Naive B cell (primary cell): ENCODE results near the gene PLEKHG7. TPM values are rescaled to one million over a fixed set of nuclear protein-coding genes. Genes with fewer than 3 reads are reported as not detected.

Source experiments
- ATAC-seq, 2 donors: fragments of 150-1000 bp; cut with Tn5 transposase; 2 replicates each; pipeline ENCODE4 v1.10.0; 2021; ENCODE audit warnings: low read depth in 2 of 2, mild to moderate bottlenecking in 2 of 2, moderate library complexity in 2 of 2
- DNase-seq: peaks from one replicate; pipeline ENCODE4 v3.0.0; 2022
- H3K27ac Mint-ChIP-seq, 6 donors: one replicate each; pipeline ENCODE4 v1.8.0; 2020 to 2022; ENCODE audit warnings: mild to moderate bottlenecking in 6 of 6, mixed read lengths in 6 of 6, moderate library complexity in 5 of 6, inconsistent platforms in 2 of 6
- H3K27me3 Mint-ChIP-seq, 3 donors: one replicate each; pipeline ENCODE4 v1.8.0; 2021 to 2022; ENCODE audit warnings: mixed read lengths in 3 of 3, mild to moderate bottlenecking in 1 of 3
- H3K36me3 Mint-ChIP-seq, 2 donors: one replicate each; pipeline ENCODE4 v1.8.0; 2020 to 2022; ENCODE audit warnings: mixed read lengths in 2 of 2, inconsistent platforms in 1 of 2, mild to moderate bottlenecking in 1 of 2
- H3K4me1 Mint-ChIP-seq, 3 donors: one replicate each; pipeline ENCODE4 v1.8.0; 2020 to 2022; ENCODE audit warnings: mixed read lengths in 3 of 3, inconsistent platforms in 1 of 3, mild to moderate bottlenecking in 1 of 3, moderate library complexity in 1 of 3
- H3K4me3 Mint-ChIP-seq, 8 donors: one replicate each; pipeline ENCODE4 v1.8.0; 2020 to 2022; ENCODE audit warnings: mild to moderate bottlenecking in 8 of 8, mixed read lengths in 8 of 8, moderate library complexity in 8 of 8, inconsistent platforms in 2 of 8
- H3K9me3 Mint-ChIP-seq, 7 donors: one replicate each; pipeline ENCODE4 v1.8.0; 2020 to 2022; ENCODE audit warnings: mixed read lengths in 7 of 7, mild to moderate bottlenecking in 5 of 7, inconsistent platforms in 2 of 7, moderate library complexity in 1 of 7
- polyA plus RNA-seq, 6 donors: library from polyadenylated mRNA; unstranded; fragments of 300-500 nt; fragmentation: Illumina TruSeq; gene quantifications; one replicate each; pipeline ENCODE4 v1.2.3, GENCODE V29; 2021; ENCODE audit warnings: low read depth in 6 of 6

Gene PLEKHG7
- polyA plus RNA-seq, 6 donors from 2014 or later = 0.08 to 0.20 (median 0.11) TPM; not detected in 2

GRCh38 chr12:92803903-92804302, 101.1 kb downstream of the PLEKHG7 start:
- no peak for DNase-seq
- no peak overlapping the region for H3K27ac Mint-ChIP-seq
- no peak for ATAC-seq
- peaks cover 27 to 48% of the 10 kb centered on the region in 2 donors for H3K36me3 Mint-ChIP-seq
- no peaks in the 10 kb centered on the region for H3K27me3 Mint-ChIP-seq
- H3K4me3 Mint-ChIP-seq = no peak overlapping the region
- H3K4me1 Mint-ChIP-seq = no peaks in the 10 kb centered on the region
- peaks cover 0 to 4% (median 0%) of the 10 kb centered on the region in 7 donors for H3K9me3 Mint-ChIP-seq

DNA sequence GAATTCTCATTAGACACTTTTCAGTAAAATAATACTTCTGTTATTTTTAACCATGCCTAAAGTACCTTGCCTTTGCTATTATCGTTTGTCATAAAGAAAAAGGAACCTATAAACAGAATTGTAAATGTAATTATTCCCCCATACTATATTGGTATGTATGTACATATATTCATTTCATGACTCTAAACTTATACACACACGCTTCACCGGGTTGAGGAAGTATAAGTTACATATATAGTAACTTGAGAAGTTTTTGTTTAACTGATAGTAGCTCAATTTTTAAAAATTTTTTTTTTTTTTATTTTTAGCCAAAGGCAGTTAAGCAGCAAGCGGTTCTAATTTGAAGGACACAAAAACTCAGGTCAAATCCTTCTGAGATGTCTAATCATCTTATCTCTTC, 107.6 kb downstream of the PLEKHG7 start:
- peak overlapping the region in 2 of 6 donors; percentile 4 to 47 for H3K27ac Mint-ChIP-seq
- ATAC-seq (no peak), DNase-seq (no peak)
- peaks cover 0 to 4% (median 0%) of the 10 kb centered on the region in 7 donors for H3K9me3 Mint-ChIP-seq
- H3K36me3 Mint-ChIP-seq = peaks cover 17 to 56% of the 10 kb centered on the region in 2 donors
- H3K4me1 Mint-ChIP-seq = peaks cover 14 to 21% (median 17%) of the 10 kb centered on the region in 3 donors
- no peaks in the 10 kb centered on the region for H3K27me3 Mint-ChIP-seq
- H3K4me3 Mint-ChIP-seq = peak overlapping the region in 1 of 8 donors; percentile 49

DNA sequence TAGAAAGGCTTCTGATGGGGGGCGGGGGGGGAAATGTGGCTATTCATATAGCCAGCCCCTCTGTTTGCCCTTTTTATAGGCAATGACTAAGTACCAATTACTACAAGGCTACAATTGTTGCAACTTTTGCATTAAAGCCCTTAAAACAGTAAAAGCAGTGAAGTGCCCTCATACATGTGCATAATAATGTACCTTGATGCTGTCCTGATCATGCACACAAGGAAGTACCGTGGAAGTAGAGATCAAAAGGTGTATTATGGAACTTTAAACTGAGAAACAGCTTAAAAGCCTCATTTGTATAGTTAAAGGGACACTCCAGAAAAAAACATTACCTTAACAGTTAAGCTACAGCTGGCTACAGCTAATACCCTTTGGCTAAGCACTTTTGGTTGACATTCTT, 111.8 kb downstream of the PLEKHG7 start:
- Mint-ChIP-seq H3K4me1 (peaks cover 14 to 21% (median 17%) of the 10 kb centered on the region in 3 donors), H3K27ac (no peak overlapping the region), H3K27me3 (no peaks in the 10 kb centered on the region), H3K36me3 (peaks cover 16 to 43% of the 10 kb centered on the region in 2 donors), H3K4me3 (no peak overlapping the region), H3K9me3 (no peaks in the 10 kb centered on the region)
- ATAC-seq (no peak), DNase-seq (no peak)

GRCh38 chr12:92821142-92821541, 118.4 kb downstream of the PLEKHG7 start:
- no peak for DNase-seq
- no peak overlapping the region for H3K4me3 Mint-ChIP-seq
- no peaks in the 10 kb centered on the region for H3K9me3 Mint-ChIP-seq
- H3K27me3 Mint-ChIP-seq = no peaks in the 10 kb centered on the region
- H3K4me1 Mint-ChIP-seq = no peaks in the 10 kb centered on the region
- no peak for ATAC-seq
- no peak overlapping the region for H3K27ac Mint-ChIP-seq
- peaks cover 8 to 13% of the 10 kb centered on the region in 2 donors for H3K36me3 Mint-ChIP-seq

Other genes with a start within 250 kb of the PLEKHG7 start
- gene EEA1, start 226.3 kb downstream of the PLEKHG7 start, polyA plus RNA-seq = 10 to 100 TPM in 3 of 6 donors, 1 to 10 TPM in 3; 2.0 to 16.0 (median 9.0) TPM